MM.1S (cell line): ENCODE data around the gene TRPC1.
"Not testable (repeated sequence)": the region's sequence is repeated elsewhere in the genome, so short reads cannot be mapped to it uniquely, and the experiment has no call there.

Experiments
- DNase-seq: peaks from one replicate; pipeline ENCODE4 v3.0.0-alpha.2; 2015
- H2AFZ ChIP-seq: fragments of 300-600 bp; sonication (generic); 2 replicates; pipeline ENCODE4 v1.6.0; 2016; ENCODE audit warnings: antibody characterized with exemption, low read length
- H3F3A ChIP-seq: fragments of 300-600 bp; sonication (generic); 2 replicates; pipeline ENCODE4 v1.6.1; 2016; ENCODE audit warnings: mild to moderate bottlenecking, antibody characterized with exemption, low read length, moderate library complexity, mixed read lengths; ENCODE audit not compliant: insufficient read depth
- H3K27ac ChIP-seq: fragments of 300-600 bp; sonication (generic); 2 replicates; pipeline ENCODE4 v1.5.1; 2016; ENCODE audit warnings: mild to moderate bottlenecking, low read length
- H3K27me3 ChIP-seq: fragments of 300-600 bp; sonication (generic); replicated peaks from 2 replicates; pipeline ENCODE4 v1.6.0; 2016; ENCODE audit warnings: low read length; ENCODE audit not compliant: insufficient read depth
- H3K36me3 ChIP-seq: fragments of 300-600 bp; sonication (generic); replicated peaks from 2 replicates; pipeline ENCODE4 v1.6.1; 2016; ENCODE audit warnings: mild to moderate bottlenecking, low read length, mixed read lengths; ENCODE audit not compliant: insufficient read depth
- H3K4me1 ChIP-seq: fragments of 300-600 bp; sonication (generic); 2 replicates; pipeline ENCODE4 v1.6.1; 2016; ENCODE audit warnings: low read length, mixed read lengths
- H3K4me2 ChIP-seq: fragments of 300-600 bp; sonication (generic); 2 replicates; pipeline ENCODE4 v1.6.0; 2016; ENCODE audit warnings: low read depth, low read length
- H3K4me3 ChIP-seq: fragments of 300-600 bp; sonication (generic); 2 replicates; pipeline ENCODE4 v1.5.1; 2016; ENCODE audit warnings: low read length, mixed read lengths
- H3K79me2 ChIP-seq: fragments of 300-600 bp; sonication (generic); 2 replicates; pipeline ENCODE4 v1.6.1; 2016; ENCODE audit warnings: mixed run types, low read length, mixed read lengths
- H3K9ac ChIP-seq: fragments of 300-600 bp; sonication (generic); 2 replicates; pipeline ENCODE4 v1.6.1; 2016; ENCODE audit warnings: low read length, mixed read lengths
- H3K9me2 ChIP-seq: fragments of 300-600 bp; sonication (generic); replicated peaks from 2 replicates; pipeline ENCODE4 v1.6.1; 2016; ENCODE audit warnings: mild to moderate bottlenecking, low read length, mixed read lengths; ENCODE audit not compliant: insufficient read depth
- H3K9me3 ChIP-seq: fragments of 300-600 bp; sonication (generic); replicated peaks from 2 replicates; pipeline ENCODE4 v1.6.1; 2016; ENCODE audit warnings: mild to moderate bottlenecking, low read length, mixed read lengths; ENCODE audit not compliant: insufficient read depth
- H4K20me1 ChIP-seq: fragments of 300-600 bp; sonication (generic); 2 replicates; pipeline ENCODE4 v1.6.1; 2016; ENCODE audit warnings: mild to moderate bottlenecking, low read length, moderate library complexity, mixed read lengths; ENCODE audit not compliant: insufficient read depth
- EZH2 ChIP-seq: fragments of 300-600 bp; sonication (generic); optimal IDR thresholded peaks from 2 replicates; pipeline ENCODE3; 2017; ENCODE audit warnings: low read depth, mild to moderate bottlenecking, antibody characterized with exemption, low read length, mixed read lengths
- EZH2phosphoT487 ChIP-seq: fragments of 300-600 bp; sonication (generic); IDR thresholded peaks from 2 replicates; pipeline ENCODE4 v1.6.1; 2018; ENCODE audit warnings: antibody characterized with exemption, low read length
- TF ChIP-seq, protein P1 (sequence below): fragments of 300-600 bp; sonication (generic); IDR thresholded peaks from 2 replicates; pipeline ENCODE4 v1.5.1; 2016; ENCODE audit warnings: antibody characterized with exemption, low read length, mixed read lengths

TRPC1 gene

DNA sequence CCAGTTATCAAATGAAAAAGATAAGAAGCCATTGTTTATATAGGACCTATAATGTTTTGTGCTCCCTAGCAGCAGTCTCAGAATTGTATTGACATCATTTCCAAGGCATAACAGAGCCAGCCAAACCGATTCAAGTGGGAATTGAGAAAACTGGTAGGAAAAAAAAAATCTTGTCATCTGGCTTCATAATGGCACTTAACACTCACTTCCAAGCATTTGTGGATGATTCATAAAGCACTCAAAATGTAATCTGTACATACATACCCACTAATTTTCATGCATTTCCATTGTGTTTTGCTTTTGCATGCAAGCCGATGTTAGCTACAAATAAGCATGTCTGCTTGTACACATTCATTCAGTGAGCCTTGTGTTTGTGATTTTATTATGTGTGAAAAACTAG, 18.6 kb upstream of the TRPC1 start:
- H3K79me2 ChIP-seq = no peaks in the 10 kb centered on the region
- no peaks in the 10 kb centered on the region for H3K4me1 ChIP-seq
- no peaks in the 10 kb centered on the region for H3K9me2 ChIP-seq
- H4K20me1 ChIP-seq = no peaks in the 10 kb centered on the region
- no peaks in the 10 kb centered on the region for H3K9me3 ChIP-seq
- TF ChIP-seq, protein P1, sequence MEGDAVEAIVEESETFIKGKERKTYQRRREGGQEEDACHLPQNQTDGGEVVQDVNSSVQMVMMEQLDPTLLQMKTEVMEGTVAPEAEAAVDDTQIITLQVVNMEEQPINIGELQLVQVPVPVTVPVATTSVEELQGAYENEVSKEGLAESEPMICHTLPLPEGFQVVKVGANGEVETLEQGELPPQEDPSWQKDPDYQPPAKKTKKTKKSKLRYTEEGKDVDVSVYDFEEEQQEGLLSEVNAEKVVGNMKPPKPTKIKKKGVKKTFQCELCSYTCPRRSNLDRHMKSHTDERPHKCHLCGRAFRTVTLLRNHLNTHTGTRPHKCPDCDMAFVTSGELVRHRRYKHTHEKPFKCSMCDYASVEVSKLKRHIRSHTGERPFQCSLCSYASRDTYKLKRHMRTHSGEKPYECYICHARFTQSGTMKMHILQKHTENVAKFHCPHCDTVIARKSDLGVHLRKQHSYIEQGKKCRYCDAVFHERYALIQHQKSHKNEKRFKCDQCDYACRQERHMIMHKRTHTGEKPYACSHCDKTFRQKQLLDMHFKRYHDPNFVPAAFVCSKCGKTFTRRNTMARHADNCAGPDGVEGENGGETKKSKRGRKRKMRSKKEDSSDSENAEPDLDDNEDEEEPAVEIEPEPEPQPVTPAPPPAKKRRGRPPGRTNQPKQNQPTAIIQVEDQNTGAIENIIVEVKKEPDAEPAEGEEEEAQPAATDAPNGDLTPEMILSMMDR = no peak
- no peak for TF ChIP-seq EZH2phosphoT487
- no peak for TF ChIP-seq EZH2
- H2AFZ ChIP-seq = no peak overlapping the region
- no peak overlapping the region for H3K4me2 ChIP-seq
- H3F3A ChIP-seq = no peaks in the 10 kb centered on the region
- no peak for DNase-seq
- H3K9ac ChIP-seq = no peak overlapping the region
- no peaks in the 10 kb centered on the region for H3K36me3 ChIP-seq
- no peak overlapping the region for H3K4me3 ChIP-seq
- no peak overlapping the region for H3K27ac ChIP-seq
- H3K27me3 ChIP-seq = no peaks in the 10 kb centered on the region

DNA sequence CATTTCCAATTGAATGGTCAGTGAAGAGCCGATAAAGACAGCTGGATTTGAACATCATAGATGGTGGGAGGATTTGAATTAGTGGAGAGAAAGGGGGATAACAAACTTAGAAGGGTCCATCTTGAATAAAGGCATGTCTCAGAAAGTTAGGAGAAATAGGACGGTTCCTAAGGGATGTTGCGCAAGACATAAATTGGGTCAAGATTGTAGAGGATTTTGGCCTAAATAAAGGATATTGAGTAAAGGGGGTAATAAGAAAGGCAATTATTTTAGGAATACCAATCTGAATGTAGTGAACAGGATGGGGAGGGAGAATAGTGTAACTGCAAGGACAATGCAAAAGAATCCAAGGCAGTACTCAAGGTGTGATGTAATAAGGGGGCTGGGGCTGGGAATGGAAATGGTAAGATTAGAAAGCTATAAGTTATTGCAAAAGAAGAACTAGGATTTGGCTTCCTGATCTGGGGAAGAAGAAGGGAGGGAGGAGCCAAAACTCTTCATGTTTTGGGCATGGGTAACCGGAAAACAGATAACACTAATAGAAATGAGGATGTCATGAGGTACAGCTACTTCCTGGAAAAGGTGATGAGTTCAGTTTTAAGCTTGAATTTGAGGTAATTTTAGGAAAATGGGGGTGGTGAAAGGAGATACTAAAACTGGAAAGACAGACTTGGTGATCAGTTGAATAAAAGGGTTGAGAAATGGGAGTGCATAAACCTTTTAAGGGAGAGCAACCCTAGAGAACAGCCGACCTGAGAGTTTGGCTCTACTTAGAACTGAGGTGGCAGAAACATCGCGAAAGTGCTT, 17.3 kb upstream of the TRPC1 start:
- no peaks in the 10 kb centered on the region for H3K27me3 ChIP-seq
- no peaks in the 10 kb centered on the region for H3K9me2 ChIP-seq
- H3K9ac ChIP-seq = no peak overlapping the region
- H3K4me3 ChIP-seq = no peak overlapping the region
- no peaks in the 10 kb centered on the region for H3F3A ChIP-seq
- no peaks in the 10 kb centered on the region for H3K79me2 ChIP-seq
- H2AFZ ChIP-seq = no peak overlapping the region
- no peak overlapping the region for H3K4me2 ChIP-seq
- no peaks in the 10 kb centered on the region for H3K9me3 ChIP-seq
- H3K4me1 ChIP-seq = no peaks in the 10 kb centered on the region
- no peaks in the 10 kb centered on the region for H3K36me3 ChIP-seq
- TF ChIP-seq EZH2phosphoT487 = no peak
- no peak for TF ChIP-seq EZH2
- TF ChIP-seq, protein P1 = no peak
- H3K27ac ChIP-seq = no peak overlapping the region
- no peak for DNase-seq
- H4K20me1 ChIP-seq = no peaks in the 10 kb centered on the region

DNA sequence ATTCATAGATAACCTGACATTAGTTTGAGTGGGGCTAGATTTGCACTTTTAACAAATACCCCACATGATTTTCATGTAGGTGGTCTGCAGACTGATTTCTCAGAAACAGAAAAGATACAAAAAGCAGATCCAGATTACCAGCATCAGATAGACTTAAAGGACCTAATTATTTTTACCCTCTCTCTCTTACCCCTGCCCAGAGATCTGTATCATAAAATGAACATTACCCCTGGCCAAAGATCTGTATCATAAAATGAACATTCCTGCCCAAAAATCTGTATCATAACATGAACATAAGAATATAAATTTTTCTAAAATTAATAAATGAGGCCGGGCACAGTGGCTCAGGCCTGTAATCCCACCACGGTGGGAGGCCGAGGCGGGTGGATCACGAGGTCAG, 14.6 kb upstream of the TRPC1 start:
- TF ChIP-seq EZH2phosphoT487 (no peak), EZH2 (no peak)
- TF ChIP-seq, protein P1 = no peak
- Histone ChIP-seq H3K27ac (no peak overlapping the region), H3K79me2 (no peaks in the 10 kb centered on the region)

DNA sequence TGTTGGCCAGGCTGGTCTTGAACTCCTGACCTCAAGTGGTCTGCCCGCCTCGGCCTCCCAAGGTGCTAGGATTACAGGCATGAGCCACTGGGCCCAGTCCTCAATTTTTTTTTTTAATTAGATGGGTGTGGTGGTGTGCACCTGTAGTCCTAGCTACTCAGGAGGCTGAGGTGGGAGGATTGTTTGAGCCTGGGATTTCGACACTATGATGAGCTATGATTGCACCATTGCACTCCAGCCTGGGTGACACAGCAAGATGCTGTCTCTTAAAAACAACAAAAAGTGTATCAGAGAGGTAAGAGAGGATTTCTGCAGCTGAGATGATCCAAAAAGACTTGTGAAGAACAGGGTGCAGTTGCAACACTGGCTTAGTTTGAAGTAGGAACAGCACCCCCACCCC, 9.0 kb upstream of the TRPC1 start:
- not testable (repeated sequence) for H3K36me3 ChIP-seq, H3K27me3 ChIP-seq, H3K9me2 ChIP-seq, H3K27ac ChIP-seq, H3K4me2 ChIP-seq, H3K79me2 ChIP-seq, H3F3A ChIP-seq, H3K9ac ChIP-seq, DNase-seq, H3K4me3 ChIP-seq, H3K4me1 ChIP-seq, H2AFZ ChIP-seq, H4K20me1 ChIP-seq, H3K9me3 ChIP-seq

More for the DNA sequence above, 14.6 kb upstream of the TRPC1 start:
- no peaks in the 10 kb centered on the region for H3F3A ChIP-seq
- H3K9me2 ChIP-seq = no peaks in the 10 kb centered on the region
- no peaks in the 10 kb centered on the region for H4K20me1 ChIP-seq
- no peak overlapping the region for H3K4me3 ChIP-seq
- H3K27me3 ChIP-seq = no peaks in the 10 kb centered on the region
- no peak overlapping the region for H2AFZ ChIP-seq
- no peak overlapping the region for H3K9ac ChIP-seq
- no peaks in the 10 kb centered on the region for H3K4me1 ChIP-seq
- H3K36me3 ChIP-seq = no peaks in the 10 kb centered on the region
- no peak overlapping the region for H3K4me2 ChIP-seq
- DNase-seq = no peak
- no peaks in the 10 kb centered on the region for H3K9me3 ChIP-seq
